Measurements from ENCODE around the gene ZC3H8.

ZC3H8 gene

DNA sequence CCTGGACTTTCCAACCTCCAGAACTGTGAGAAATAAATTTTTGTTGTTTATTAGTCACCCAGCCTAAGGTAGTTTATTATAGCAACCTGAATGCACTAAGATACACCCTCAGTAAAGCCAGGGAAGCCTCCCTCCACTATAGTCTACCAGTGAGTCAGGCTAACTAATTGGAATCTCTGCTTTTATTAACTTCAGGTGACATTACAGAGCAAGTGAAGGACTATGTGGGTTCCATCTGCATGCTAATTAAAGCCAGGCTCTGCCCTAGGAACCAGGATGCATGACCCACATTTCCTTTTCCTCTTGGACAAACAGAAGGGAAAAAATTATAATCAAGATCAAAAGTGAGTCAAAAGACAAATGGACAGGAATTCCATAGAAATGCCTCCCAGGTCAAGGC lies 56.1 kb downstream of the ZC3H8 start:
- no peak for DNase-seq (ENCODE audit: extremely low read depth, insufficient read length)
- H3K27me3 ChIP-seq (replicated peaks; ENCODE audit: control insufficient read depth, insufficient read depth, low read length) = no peaks in the 10 kb centered on the region
- TF ChIP-seq, protein P1, sequence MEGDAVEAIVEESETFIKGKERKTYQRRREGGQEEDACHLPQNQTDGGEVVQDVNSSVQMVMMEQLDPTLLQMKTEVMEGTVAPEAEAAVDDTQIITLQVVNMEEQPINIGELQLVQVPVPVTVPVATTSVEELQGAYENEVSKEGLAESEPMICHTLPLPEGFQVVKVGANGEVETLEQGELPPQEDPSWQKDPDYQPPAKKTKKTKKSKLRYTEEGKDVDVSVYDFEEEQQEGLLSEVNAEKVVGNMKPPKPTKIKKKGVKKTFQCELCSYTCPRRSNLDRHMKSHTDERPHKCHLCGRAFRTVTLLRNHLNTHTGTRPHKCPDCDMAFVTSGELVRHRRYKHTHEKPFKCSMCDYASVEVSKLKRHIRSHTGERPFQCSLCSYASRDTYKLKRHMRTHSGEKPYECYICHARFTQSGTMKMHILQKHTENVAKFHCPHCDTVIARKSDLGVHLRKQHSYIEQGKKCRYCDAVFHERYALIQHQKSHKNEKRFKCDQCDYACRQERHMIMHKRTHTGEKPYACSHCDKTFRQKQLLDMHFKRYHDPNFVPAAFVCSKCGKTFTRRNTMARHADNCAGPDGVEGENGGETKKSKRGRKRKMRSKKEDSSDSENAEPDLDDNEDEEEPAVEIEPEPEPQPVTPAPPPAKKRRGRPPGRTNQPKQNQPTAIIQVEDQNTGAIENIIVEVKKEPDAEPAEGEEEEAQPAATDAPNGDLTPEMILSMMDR (IDR thresholded peaks at IDR 0.05; ENCODE audit: insufficient read depth, low read length, poor library complexity, severe bottlenecking) = no peak
- no peak overlapping the region for H3K4me3 ChIP-seq (replicated peaks; ENCODE audit: low read depth, low read length)
- no peaks in the 10 kb centered on the region for H3K36me3 ChIP-seq (ENCODE audit: control insufficient read depth, insufficient read depth, low read length)

DNA sequence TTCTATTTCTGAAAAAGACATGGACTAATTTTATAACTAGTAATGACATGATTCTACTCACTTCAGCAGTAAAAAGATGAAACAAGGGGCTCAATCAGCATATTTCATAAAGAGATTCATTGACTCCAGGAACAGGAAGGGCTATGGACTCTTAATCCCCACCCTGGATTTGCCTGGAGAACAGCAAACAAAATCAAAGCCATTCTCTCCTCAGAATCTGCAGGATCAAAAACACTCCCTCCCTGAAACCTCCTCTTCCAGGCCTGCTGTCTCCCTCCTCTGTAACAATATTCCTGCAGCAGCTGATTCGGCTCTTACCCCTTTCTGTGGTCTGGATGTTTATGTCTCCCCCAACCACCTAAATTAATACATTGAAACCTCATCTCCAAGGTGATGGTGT lies 57.0 kb downstream of the ZC3H8 start:
- Histone ChIP-seq H3K27me3 (replicated peaks; ENCODE audit: control insufficient read depth, insufficient read depth, low read length) (no peaks in the 10 kb centered on the region), H3K36me3 (ENCODE audit: control insufficient read depth, insufficient read depth, low read length) (no peaks in the 10 kb centered on the region), H3K4me3 (replicated peaks; ENCODE audit: low read depth, low read length) (no peak overlapping the region)
- no peak for DNase-seq (ENCODE audit: extremely low read depth, insufficient read length)
- TF ChIP-seq, protein P1 (IDR thresholded peaks at IDR 0.05; ENCODE audit: insufficient read depth, low read length, poor library complexity, severe bottlenecking) = no peak

DNA sequence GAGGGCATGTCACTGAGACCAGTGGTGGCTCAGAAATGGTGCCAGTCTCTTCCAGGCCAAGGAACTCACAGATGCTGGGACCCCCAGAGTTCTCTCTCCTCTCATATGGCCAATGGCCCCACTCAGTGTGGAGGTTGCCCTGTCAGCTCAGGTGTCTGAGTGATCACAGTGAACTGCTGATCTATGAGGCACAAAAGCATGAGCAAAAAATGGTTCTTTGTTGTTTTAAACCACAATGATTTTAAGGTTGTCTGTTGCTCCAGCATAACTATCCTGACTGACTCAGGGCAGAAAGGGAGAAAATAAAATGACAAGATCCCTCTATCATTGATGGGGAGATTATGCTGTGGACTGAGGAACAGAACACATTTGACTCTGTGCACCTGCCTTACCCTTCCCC lies 58.9 kb downstream of the ZC3H8 start:
- Histone ChIP-seq H3K4me3 (replicated peaks; ENCODE audit: low read depth, low read length) (no peak overlapping the region), H3K27me3 (replicated peaks; ENCODE audit: control insufficient read depth, insufficient read depth, low read length) (no peaks in the 10 kb centered on the region), H3K36me3 (ENCODE audit: control insufficient read depth, insufficient read depth, low read length) (no peaks in the 10 kb centered on the region)
- no peak for DNase-seq (ENCODE audit: extremely low read depth, insufficient read length)
- TF ChIP-seq, protein P1 (IDR thresholded peaks at IDR 0.05; ENCODE audit: insufficient read depth, low read length, poor library complexity, severe bottlenecking) = no peak

DNA sequence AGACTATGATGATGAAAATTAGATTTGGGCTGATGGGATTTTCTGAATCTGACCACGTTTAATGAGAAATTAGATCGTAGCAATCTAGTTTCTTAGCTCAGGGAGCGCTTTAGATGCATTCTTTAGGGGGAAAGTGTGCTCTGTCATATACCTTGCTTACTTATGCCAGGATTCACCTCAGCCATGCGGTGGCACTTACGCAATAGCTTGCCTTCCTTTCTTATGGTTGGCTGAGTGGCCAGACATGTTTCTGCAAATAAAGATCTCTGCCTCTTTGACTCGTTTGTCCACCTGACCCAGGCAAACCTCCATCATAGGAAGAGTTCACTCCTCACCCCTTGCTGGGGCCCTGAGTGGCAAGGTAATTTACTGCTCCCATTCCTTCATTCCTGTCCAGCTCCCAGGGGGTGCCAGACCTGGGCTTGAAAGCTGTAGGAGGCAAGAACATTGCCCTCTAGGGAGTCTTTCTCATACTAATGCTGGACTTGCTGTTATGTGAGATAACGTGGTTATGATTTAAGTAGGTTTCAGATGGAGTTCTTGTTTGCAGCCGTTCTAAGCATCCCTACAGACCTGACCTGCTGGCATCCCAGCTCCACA lies 59.6 kb downstream of the ZC3H8 start:
- H3K27me3 ChIP-seq (replicated peaks; ENCODE audit: control insufficient read depth, insufficient read depth, low read length) = no peaks in the 10 kb centered on the region
- no peak for DNase-seq (ENCODE audit: extremely low read depth, insufficient read length)
- TF ChIP-seq, protein P1 (IDR thresholded peaks at IDR 0.05; ENCODE audit: insufficient read depth, low read length, poor library complexity, severe bottlenecking) = no peak
- no peak overlapping the region for H3K4me3 ChIP-seq (replicated peaks; ENCODE audit: low read depth, low read length)
- H3K36me3 ChIP-seq (ENCODE audit: control insufficient read depth, insufficient read depth, low read length) = no peaks in the 10 kb centered on the region

DNA sequence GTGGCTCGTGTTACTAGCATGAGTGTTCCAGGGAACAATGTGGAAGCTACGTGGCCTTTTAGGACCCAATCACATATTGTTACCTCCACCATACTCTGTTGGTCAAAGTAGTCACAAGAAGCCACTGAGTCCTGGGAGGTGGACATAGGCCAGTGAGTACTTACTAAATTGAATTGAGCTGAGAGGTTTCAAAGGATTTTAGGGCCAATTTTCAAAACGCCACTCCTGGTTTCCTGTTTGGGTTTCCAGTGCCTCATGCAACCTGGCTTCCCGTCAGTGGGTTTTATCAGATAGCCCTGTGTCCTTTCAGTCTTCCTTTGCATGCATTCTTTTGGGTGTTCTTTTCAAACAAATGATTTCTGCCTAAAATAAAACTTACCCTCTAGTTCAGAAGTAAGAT lies 60.4 kb downstream of the ZC3H8 start:
- Histone ChIP-seq H3K4me3 (replicated peaks; ENCODE audit: low read depth, low read length) (no peak overlapping the region), H3K27me3 (replicated peaks; ENCODE audit: control insufficient read depth, insufficient read depth, low read length) (no peaks in the 10 kb centered on the region), H3K36me3 (ENCODE audit: control insufficient read depth, insufficient read depth, low read length) (no peaks in the 10 kb centered on the region)
- no peak for DNase-seq (ENCODE audit: extremely low read depth, insufficient read length)
- TF ChIP-seq, protein P1 (IDR thresholded peaks at IDR 0.05; ENCODE audit: insufficient read depth, low read length, poor library complexity, severe bottlenecking) = no peak

DNA sequence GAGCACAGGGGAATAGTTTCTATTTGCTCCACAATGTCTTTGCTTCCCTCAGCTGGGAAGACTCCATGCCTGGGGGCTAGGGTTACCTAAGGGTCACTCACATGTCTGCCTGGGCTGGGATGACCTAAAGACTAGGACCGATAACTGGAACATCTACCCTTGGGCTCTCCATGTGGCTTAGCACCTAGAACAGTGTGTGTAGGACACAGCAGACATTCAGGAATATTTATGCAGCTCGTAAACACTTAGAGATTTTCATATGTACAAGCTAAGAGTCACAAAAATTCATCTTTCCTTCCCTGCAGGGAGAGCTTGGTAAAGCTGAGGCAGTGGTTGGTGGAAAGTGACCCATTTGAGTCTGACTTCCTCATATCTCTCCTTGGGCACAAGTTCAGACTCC lies 60.8 kb downstream of the ZC3H8 start:
- TF ChIP-seq, protein P1 (IDR thresholded peaks at IDR 0.05; ENCODE audit: insufficient read depth, low read length, poor library complexity, severe bottlenecking) = no peak
- Histone ChIP-seq H3K4me3 (replicated peaks; ENCODE audit: low read depth, low read length) (no peak overlapping the region), H3K36me3 (ENCODE audit: control insufficient read depth, insufficient read depth, low read length) (no peaks in the 10 kb centered on the region), H3K27me3 (replicated peaks; ENCODE audit: control insufficient read depth, insufficient read depth, low read length) (no peaks in the 10 kb centered on the region)
- DNase-seq (ENCODE audit: extremely low read depth, insufficient read length) = no peak

Data from GM06990 (cell line).